ENCODE results near the gene TBC1D10A.

Gene TBC1D10A

DNA sequence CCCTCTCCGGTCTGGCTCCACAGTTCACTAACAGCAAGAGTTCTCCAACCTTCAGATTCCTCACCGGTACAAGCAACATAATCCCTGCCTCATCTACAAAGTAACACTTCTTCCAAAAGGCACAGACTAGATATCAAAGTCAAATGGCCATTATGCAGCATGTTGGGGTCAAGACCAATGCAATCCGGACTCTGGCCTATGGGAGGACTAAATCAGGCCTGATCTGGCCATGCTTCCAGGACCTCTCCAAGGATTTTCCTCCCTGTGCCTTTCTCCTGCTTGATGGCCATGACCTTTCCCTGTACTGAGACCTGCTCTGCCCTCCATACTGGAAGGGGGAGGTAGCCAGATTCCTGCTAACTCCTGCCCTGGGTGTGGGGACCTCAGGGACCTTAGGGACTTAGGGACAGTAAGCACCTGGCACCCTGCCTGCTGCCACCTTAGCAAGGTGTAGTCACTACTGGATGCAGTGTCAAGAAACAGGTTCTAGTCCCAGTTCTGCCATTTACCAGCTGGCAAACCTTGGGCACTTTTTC is 6.7 kb downstream of the TBC1D10A start:
- no peak for DNase-seq (ENCODE audit: low read depth in 2 of 2)

DNA sequence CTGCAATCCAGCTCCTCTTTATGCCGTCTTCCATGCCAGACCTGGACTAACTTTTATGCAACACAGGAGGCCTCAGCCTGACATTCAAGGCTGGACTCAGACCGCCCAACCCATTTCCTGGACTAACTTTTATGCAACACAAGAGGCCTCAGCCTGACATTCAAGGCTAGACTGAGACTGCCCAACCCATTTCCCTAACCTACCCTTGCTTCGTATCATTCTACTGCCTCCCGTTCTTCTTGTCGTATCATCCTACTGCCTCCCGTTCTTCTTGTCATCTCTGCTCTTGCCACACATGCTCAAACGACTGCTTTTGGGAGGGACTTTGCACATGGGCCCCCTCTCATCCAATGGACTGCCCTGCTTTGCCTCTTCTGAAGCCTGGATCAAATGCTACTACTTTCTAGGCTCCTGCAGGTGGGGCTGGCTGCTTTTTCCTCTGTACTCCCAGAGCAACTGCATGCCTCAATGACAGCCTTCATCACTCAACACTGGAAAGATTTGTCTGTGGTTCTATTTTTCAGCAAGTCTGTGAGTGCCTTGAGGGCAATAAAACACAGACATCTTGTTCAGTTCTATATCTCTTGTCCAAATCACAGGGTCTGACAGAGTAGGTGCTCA is 7.8 kb downstream of the TBC1D10A start:
- DNase-seq (ENCODE audit: low read depth in 2 of 2), result no peak

DNA sequence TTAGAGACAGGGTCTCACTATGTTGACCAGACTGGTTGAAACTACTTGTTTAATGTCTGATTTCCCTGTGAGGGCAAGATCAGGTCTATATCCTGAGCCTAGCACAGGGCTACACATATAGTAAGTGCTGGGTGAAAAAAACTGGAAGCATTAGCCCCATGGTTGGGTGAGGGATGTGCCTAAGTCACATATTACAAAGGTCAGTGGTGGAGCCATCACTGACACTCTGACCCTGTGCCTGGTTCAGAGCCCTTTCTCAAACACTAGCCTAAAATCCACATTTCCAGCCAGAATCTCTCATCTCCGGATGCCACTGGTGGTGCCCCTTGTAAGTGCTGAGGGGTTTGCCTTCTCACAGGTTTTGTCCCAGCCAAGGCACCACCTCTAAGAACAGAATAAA is 9.0 kb downstream of the TBC1D10A start:
- no peak for DNase-seq (ENCODE audit: low read depth in 2 of 2)

DNA sequence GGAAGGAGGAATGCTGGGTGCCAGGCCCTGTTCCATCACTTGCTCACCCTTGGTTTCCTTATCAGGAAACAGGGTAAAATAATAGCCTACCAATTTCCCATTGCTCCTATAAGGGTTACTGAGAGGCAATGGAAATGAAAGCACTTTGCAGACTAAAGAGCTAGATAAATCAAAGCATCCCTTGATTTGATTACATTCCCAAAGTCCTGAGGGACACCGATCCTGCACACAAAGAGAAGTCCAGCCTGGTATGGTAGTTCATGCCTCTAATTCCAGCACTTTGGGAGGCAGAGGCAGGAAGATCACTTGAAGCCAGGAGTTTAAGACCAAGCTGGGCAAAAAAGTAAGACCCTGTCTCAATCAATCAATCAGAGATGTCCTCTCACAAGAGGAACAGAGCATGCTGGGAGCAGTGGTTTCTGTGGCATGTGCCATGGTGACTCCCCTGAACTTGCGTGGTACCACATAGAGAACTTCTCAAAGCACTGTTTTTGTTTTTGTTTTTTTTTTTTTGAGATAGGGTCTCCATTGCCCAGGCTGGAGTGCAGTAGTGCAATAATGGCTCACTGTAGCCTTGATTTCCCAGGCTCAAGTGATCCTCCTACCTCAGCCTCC is 10.7 kb downstream of the TBC1D10A start:
- no peak for DNase-seq (ENCODE audit: low read depth in 2 of 2)

DNA sequence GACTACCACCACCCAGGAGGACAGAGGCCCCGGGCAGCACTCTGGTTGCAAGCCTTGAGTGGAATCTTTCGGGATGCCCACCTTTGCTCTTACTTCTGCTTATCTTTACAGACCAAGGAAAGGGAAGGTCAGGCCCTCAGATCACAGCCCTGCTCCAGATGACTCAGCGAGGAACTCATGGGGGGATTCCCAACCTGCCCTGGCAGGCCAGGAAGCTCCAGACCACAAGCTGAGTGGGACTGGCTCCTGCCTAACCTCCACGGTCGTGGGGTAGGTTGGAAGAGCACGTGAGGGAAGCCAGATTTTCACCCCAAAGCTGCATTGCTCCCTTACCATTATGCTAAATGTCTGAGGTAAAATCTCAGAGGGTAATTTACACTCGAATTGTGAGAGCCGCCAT is 11.8 kb downstream of the TBC1D10A start:
- peak in 1 of 2 donors; percentile 31 for DNase-seq (ENCODE audit: low read depth in 2 of 2)

DNA sequence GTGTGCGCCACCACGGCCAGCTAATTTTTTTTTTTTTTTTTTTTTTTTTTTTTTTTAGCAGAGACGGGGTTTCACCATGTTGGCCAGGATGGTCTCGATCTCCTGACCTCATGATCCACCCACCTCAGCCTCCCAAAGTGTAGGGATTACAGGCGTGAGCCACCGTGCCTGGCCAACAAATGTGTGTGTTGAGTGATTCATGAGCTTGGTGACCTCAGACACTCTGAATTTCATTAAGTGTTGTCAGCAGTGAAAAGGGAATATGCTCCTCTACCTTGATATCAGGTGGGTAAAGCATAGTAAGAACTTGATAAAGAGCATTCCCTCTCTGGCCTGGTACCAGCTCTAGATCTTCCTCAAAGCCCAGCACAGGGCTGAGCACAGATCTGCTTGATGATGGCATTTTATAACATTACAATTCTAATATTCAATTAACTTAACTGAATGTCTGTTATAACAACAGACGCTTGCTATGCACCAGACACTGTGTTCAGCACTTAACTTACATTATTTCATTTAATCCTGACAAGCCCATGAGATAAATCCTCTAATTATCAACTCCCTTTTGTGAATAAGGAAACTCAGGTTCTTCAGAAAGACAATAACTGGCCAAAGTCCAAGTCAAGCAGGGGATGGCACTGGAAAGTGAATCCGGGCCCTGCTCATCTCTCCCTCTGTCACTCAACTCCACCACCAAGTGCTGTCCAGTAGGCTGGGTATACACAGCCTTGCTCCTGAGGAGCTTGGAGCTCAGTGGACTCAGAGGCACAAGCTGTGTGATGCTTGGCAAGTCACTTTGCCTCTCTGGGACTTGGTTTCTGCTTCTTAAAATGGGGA is 13.0 kb downstream of the TBC1D10A start:
- no peak for DNase-seq (ENCODE audit: low read depth in 2 of 2)

DNA sequence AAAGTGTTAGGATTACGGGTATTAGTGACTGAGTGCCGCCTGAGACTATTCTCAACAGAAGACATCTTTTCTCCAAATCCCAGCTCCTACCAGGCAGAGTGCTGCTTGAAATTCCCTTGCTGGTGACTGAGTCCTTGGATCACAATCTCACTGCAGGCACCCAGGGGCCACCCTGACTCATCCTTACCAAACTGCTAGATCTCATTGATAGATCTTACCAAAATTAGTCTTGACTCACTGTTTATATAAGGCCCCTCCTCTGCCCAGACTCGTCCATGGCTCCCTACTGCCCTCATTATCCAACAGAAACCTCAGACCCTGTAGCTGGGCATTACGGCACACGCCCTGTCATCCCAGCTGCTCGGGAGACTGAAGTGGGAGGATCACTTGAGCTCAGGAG is 14.7 kb downstream of the TBC1D10A start:
- no peak for DNase-seq (ENCODE audit: low read depth in 2 of 2)

DNA sequence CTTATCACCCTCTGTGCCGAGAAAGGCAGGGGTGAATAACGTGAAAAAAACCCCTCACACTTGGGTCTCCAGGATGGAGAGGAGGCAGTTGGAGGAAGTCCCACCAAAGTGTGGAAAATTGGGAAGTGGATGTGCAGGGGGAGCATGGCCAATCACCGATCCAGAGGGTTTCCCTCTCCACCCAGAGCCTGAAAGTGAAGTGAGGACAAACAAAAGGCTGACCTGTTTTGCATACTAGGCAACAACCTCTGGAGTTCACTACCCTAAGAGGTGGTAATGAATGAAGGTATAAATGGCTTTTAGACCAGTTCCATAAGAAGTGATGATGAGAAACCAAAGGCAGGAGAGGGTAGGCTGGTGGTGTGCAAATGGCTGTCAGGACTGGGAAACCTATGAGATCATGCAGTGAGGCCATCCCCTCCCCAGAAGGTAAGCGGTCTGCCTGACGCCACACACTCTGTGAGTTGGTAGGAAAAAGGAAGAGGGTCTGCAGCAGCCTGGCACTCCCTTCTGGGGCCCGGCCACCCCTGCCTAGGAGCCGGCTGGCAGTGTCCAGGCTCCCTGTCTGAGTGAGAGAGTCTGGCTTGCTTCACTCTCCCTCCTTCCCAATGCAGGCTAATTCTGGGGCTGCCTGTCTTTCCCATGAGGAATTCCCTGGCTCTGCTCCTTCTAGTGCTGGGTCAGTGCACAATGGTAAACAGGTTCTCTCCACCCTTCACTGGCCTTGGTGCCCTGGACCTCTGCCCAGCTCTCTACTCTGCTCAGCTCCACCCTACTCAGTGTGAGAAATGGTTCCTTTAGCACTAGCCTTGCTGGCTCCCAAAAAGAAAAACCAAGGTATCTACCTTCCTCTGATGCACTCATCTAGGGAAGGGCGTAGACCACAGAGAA is 15.6 kb downstream of the TBC1D10A start:
- DNase-seq (ENCODE audit: low read depth in 2 of 2), result no peak

DNA sequence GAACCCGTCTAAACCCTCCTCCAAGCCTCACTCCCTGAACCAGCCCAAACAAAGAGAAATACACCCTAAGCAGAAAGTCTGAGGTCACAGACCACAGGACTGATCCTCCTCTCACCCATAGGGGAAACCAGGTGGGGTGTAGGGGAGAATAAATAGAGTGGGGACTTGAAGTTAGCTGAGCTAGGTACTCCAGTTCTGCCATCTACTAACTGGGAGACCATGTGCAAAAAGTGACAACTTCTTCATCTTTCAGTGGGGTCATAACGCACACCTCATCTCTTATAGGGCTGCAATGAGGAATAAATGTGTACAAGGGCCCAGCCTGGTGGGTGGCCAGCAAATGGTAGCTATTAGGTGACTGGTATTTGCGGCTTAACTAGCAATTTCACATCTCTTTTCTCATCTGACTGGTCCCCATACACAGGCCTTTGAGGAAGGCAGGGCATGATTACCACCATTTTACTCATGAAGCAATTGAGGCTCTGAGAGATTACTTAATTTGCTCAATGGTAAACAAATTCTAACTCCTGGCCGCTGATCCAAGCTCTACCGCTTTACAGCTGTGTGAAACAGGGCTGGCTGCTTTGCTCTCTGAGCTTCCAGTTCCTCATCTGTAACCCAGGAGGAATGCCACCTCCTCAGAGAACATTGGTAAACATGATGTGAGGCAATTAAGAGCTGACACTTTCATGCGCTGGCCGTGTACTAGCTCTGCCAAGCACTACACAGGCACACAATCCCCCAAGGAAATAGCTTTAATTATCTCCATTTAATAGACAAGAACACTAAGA is 16.6 kb downstream of the TBC1D10A start:
- DNase-seq (ENCODE audit: low read depth in 2 of 2), result no peak

DNA sequence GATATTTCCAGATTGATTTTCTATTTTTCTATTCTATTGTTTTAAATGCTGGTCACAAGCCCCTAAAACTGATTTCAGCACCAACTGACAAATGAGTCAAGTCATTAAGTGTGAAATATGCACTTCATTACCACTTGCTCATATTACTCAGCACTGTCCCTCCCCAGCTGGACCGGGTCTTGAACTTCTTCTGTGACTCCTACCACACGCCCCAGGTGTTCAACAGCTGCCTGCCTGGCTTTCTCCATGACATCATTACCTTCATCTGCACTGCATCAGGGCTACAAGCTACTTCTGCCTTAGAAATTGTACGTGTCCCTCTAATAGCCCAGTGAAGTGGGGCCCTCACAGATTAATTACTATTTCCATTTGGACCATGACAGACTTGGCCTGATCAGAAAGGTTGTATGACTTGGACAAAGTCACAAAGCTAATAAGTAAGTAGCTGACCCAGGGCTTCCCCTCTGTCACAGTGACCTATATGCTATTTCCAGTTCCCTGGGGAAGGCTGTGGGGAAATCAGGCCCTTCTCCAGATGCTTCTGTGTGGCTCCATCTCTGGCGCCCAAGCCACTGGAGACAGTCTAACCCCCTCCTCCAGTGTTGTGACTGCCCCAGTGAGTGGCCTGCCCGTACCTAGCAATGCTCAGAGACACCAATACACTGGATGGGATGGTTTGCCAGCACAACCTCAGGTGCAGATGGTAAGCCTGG is 18.1 kb downstream of the TBC1D10A start:
- DNase-seq (ENCODE audit: low read depth in 2 of 2), result no peak

DNA sequence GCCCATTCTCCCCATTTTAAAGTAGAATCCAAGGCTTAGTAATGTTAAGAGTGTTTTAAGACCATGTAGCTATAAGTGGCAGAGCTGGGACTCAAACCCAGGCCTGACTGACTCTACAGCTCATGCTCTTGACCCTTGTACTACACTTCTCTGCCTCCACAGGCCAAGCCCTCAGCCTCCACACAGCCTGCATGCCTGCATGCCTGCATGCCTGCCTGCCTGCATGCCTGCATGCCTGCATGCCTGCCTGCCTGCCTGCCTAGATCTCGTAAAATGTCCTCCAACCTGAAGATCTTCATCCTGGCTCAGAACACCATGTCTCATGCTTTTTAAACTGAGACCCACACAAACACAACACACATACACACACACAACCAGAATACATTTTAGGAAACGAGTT is 18.6 kb downstream of the TBC1D10A start:
- DNase-seq (ENCODE audit: low read depth in 2 of 2), result no peak

DNA sequence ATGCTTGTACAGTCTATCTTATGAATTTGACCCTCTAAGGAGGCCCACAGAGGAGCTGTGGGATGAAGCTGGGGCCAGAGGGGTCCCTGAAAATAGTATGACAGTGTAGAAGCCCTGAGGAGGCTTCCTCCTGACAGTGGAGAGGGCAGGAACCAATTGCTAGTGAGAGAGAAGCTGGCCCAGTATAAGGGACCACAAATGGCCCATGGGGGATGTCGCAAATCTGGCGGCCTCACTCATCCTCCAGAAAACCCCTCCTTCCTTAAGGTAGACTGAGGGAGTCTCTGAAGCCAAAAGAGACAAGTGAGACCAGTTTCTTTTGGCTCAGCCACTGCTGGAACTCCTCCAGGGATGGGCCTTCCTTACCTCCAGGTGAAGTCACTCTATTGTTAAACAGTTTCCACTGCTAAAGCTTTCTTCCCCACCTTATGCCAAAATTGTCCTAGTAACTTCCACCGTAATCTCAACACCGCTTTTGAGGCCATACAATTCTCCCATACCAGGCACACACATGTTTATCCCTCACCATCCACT is 19.6 kb downstream of the TBC1D10A start:
- no peak for DNase-seq (ENCODE audit: low read depth in 2 of 2)

DNA sequence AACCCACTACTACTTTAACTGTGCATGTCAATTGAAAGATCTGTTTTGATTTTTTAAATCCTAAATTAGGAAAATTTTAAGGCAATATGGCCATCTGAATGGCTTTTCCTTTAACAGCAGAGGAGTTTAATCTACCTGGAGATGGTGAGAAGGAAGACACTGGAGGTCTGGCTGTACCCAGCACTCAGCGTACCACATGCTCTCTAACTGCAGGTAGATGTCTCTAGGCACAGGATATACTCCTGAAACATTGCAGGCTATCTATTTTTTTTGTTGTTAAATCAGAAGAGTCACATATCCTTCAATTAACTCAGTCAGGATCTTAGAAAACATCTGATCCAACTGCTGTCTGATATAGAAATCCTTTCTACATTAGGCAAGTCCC is 20.1 kb downstream of the TBC1D10A start:
- DNase-seq (ENCODE audit: low read depth in 2 of 2), result no peak

DNA sequence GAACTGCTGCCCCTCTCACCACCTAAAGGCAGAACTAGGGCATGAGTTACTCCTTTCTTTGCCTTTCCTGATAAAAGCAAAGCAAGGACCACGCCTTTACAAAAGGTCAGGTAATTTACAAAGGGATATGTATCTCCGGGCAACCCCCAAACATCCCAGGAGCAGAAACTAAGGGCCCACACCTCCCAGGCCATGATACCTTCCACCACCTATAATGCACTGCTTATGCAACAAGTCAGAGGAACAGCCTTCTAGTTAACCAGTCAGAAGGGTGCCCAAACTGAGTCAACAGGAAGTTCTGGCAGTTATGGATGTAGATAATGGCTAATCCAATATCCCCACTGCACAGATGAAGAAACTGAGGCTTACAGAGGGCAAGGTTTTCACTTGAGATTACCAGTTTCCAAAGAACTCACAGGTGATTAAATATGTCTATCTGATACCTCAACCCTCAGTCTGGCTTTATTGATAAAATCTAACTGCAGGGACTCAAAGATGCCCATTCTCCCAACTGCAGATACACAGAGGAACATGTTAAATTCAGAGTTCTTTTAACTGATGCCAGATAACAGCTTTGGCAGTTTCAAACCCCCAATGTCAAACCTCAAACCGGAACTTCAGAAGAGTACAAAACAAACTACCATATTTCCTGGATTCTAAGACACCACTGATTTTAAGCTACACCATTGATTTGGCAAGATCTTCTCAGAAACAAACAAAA is 20.7 kb downstream of the TBC1D10A start:
- no peak for DNase-seq (ENCODE audit: low read depth in 2 of 2)

DNA sequence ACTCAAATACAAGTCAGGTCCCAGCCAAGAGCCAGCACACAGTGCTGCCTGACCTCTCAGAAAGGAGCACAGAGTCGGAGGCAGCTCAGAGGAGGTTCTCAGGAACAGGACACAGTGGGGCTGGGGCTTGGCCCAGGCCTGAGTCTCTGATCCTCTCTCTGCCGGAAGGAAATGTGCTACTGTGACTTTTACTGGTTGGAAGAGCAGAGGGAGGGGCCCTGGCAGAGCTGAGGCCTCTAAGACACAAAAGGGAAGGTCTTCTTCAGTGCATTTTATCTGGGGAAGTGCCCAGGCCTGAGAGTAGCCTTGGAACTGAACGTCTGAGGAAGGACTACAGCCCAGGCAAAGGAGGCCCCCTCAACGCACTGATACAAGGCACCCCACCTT is 21.2 kb downstream of the TBC1D10A start:
- no peak for DNase-seq (ENCODE audit: low read depth in 2 of 2)

DNA sequence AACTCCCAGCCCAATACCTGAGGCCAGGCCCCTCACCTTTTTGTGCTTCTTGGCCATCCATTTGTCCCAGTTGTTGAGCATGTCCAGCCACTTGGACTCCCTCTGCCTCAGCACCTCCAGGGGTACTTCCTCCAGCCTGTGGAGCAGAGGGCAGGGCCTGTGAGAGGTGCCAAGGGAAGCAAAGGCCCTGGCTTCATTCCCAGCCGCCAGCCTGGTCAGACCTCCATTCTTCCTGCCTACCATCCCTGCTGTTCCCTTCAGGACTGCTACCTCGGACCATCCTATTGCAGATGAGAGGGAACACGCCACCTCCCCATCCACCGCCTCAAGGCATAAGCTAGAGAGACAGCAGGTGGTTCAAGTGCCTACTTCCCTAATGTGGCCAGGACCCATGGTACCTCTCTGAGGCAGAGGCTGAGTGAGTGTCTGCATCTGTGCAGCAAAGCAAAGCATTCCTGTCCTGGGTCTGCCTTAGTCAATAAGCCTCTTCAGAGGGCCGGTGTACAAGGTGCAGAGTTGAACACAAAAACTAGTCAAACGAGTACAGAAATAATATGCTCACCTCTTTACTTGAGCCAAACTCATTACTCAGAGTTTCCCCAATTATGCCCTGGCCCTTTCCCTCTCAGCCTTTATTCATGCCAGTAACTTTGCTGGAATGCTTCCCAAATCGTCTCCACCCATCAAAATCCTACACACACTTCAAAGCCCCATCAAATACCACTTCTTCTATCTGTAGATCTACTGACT is 22.1 kb downstream of the TBC1D10A start:
- DNase-seq (ENCODE audit: low read depth in 2 of 2), result no peak

DNA sequence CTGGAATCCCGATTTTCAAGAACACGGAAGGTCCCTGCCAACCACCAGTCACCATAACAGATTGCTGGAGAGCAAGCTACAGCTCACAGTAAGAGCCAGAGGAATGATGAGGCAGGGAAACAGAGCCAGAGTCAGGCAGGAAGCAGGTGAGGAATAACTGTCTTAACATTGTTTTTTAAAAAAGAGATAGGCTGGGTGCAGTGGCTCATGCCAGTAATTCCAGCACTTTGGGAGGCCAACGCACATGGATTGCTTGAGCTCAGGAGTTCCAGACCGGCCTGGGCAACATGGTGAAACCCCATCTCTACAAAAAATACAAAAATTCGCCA is 24.0 kb downstream of the TBC1D10A start:
- DNase-seq (ENCODE audit: low read depth in 2 of 2), result no peak

DNA sequence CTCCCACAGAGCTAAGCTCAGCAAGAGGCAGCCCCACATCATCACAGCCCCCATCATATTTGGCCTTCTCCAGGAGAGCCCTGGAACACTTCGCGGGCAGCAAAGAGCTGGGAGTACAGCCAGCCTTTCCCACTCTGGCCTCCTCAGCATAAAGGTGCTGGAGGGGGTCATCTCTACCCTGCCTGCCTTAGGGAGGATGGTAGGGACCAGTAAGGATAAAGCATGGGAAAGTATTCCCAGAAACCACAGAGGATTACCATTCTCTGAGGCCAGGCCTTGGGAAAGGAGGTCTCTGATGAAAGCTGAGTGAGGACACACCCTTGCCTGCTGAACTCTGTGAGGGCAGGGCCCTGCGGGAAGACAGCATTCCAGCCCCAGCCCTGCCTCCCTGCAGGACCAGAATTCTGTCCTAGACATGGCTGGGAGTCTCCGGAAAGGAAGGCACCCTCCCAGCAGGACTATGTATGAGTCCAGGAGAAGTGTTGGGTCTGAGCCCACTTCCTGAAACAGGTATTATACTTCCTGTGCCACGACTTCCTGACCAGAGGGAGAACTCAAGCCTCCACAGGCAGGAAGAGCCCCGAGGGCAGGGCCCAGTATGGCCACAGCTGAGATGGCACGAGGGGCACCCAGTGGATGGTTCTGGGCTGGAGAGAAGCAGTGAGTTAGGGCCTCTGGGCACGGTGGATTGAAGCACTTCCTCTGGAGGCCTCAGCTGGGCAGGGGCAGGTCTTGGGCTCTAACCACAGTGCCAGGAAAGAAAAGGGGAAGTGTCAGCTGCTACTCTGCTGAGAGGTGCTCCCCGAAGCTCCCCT is 24.5 kb downstream of the TBC1D10A start:
- no peak for DNase-seq (ENCODE audit: low read depth in 2 of 2)

Measured in stimulated activated CD8-positive, alpha-beta memory T cell treated with anti-CD3 and anti-CD28 coated beads, Interleukin-15, amount 100 ng/mL, for 4 hours (primary cell).